Activated naive CD8-positive, alpha-beta T cell treated with anti-CD3 and anti-CD28 coated beads for 36 hours (primary cell): Measurements from ENCODE around the gene WNT9B. TPM values are rescaled to one million over a fixed set of nuclear protein-coding genes. Genes with fewer than 3 reads are reported as not detected.

Experiments
- DNase-seq: peaks from one replicate; pipeline ENCODE4 v3.0.0; 2021
- H3K27ac Mint-ChIP-seq: one replicate; pipeline ENCODE4 v1.8.0; 2022; ENCODE audit warnings: mild to moderate bottlenecking, moderate library complexity, mixed read lengths
- H3K27me3 Mint-ChIP-seq: one replicate; pipeline ENCODE4 v1.8.0; 2022; ENCODE audit warnings: mild to moderate bottlenecking, mixed read lengths
- H3K36me3 Mint-ChIP-seq: one replicate; pipeline ENCODE4 v1.8.0; 2021; ENCODE audit warnings: mild to moderate bottlenecking, mixed read lengths
- H3K4me1 Mint-ChIP-seq: one replicate; pipeline ENCODE4 v1.8.0; 2021; ENCODE audit warnings: mixed read lengths
- H3K4me3 Mint-ChIP-seq: one replicate; pipeline ENCODE4 v1.8.0; 2022; ENCODE audit warnings: mild to moderate bottlenecking, moderate library complexity, mixed read lengths
- H3K9me3 Mint-ChIP-seq: one replicate; pipeline ENCODE4 v1.8.0; 2022; ENCODE audit warnings: mixed read lengths
- total RNA-seq, 2 experiments: library from RNA; stranded (reverse); gene quantifications; one replicate each; pipeline ENCODE4 v1.2.3, GENCODE V29; 2021

Gene WNT9B
- total RNA-seq, 2 experiments from 2014 or later: not detected

DNA sequence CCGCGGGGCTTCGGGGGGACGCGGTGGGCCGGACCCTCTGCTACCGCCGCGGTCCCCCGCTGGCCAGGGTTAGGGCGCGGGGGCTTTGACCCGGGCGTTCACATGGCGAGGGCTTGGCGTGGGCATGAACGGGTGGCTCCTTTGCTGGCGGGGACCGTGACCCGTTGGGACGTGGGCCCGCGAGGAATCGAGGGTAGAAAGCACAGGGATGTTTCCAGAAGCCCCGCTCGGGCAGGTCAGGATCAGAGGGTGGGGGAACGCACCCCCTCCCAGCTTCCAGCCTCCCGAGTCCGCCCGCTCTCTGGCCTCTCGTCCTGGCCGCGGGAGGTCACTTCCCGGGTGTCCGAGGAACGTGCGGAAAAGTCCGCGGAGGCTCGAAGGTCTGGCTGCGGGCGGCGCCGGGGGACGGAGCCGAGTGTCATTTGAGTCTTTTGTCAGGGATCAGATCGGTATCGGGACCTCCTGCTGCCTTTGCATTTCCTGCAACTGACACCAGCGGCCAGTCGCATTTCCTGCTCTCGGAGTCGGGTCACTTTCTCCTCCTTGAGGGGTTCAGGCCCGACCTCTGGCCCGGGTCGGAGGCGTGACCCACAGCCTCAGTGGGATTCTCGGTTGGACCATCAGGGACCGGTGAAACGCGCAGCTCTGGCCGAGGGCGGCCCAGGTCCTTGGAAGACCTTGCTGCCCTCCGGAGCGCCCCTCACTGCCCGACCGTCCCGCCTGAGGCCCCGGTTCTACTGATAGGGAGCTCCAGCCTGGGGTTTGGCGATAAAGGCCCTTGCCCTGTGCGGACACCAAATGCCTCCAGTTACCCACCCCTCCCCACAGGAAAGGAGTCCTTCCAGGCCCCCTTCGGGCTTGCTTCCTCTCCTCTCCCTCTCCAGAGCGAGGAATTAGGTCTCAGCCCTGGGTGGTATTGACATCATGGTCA, 32.2 kb upstream of the WNT9B start:
- H3K27me3 Mint-ChIP-seq: peaks cover 89% of the 10 kb centered on the region
- no peak overlapping the region for H3K27ac Mint-ChIP-seq
- peaks cover 28% of the 10 kb centered on the region for H3K4me1 Mint-ChIP-seq
- DNase-seq: no peak
- no peaks in the 10 kb centered on the region for H3K9me3 Mint-ChIP-seq
- H3K36me3 Mint-ChIP-seq: no peaks in the 10 kb centered on the region
- H3K4me3 Mint-ChIP-seq: peak overlapping the region; percentile 61

DNA sequence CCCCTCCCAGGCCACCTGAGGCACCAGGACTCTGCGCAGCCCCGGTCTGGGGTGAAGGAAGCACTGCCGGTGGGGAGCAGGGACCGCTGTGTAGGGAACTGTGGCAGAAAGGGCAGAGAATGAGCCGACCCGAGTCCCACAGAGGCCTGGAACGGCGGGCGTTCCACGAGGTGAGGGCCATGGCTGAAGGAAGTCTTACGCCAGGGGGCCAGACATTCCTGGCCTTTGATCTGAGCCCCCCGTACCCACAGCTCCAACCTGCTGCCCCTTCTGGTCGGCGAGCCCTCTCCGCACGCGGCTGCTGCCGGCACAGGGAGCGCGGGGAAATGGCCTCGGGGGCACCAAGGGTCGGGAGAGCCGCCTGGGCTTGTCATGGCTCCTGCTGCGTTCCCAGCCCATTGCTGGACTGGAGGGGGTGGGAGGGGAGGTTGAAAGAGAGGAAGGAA, 31.5 kb upstream of the WNT9B start:
- no peak for DNase-seq
- Mint-ChIP-seq H3K4me1 (peaks cover 28% of the 10 kb centered on the region), H3K27ac (no peak overlapping the region), H3K4me3 (peak overlapping the region; percentile 61), H3K27me3 (peaks cover 83% of the 10 kb centered on the region), H3K9me3 (no peaks in the 10 kb centered on the region), H3K36me3 (no peaks in the 10 kb centered on the region)

DNA sequence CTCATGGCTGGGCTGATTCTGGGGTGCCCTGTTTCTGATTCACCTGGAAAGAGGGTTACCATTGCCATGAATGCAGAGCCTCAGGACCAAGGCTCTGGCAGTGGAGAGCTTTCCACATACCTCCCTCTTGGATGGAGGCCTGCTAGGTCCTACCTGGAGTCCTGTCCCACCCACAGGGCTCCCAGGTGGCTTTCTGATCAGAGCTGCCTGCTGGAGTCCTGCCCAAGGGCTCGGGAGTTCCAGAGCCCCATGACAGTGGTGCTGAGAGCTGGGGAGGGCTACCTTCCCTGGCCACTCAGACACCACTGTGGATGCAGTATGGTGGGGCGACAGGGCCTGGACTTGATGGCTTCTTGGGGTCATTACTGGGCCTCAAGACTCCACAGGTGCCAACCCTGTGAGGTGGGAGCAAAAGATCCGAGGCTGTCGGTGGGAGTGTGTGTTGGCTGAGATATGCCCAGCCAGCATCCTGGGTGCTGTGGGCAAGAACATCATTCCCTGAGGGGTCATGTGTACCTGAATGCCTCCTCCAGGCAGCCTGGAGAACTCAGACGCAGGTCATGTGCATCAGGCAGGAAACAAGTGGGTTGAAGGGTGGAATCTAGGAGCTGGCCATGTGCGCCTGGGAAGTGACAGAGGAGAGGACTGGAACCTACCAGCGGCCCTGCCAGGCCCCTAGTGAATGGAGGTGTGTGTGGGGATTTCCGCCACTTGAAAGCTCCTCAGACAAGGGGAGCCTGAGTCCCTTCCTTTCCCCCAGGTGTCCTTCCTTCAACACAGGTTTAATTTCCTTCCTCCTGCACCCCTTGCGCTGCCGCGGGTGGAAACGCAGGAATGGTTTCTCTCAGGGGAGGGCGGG, 30.6 kb upstream of the WNT9B start:
- Mint-ChIP-seq H3K27me3 (peaks cover 82% of the 10 kb centered on the region), H3K4me1 (peaks cover 28% of the 10 kb centered on the region), H3K27ac (no peak overlapping the region), H3K4me3 (no peak overlapping the region), H3K9me3 (no peaks in the 10 kb centered on the region), H3K36me3 (no peaks in the 10 kb centered on the region)
- DNase-seq: no peak

DNA sequence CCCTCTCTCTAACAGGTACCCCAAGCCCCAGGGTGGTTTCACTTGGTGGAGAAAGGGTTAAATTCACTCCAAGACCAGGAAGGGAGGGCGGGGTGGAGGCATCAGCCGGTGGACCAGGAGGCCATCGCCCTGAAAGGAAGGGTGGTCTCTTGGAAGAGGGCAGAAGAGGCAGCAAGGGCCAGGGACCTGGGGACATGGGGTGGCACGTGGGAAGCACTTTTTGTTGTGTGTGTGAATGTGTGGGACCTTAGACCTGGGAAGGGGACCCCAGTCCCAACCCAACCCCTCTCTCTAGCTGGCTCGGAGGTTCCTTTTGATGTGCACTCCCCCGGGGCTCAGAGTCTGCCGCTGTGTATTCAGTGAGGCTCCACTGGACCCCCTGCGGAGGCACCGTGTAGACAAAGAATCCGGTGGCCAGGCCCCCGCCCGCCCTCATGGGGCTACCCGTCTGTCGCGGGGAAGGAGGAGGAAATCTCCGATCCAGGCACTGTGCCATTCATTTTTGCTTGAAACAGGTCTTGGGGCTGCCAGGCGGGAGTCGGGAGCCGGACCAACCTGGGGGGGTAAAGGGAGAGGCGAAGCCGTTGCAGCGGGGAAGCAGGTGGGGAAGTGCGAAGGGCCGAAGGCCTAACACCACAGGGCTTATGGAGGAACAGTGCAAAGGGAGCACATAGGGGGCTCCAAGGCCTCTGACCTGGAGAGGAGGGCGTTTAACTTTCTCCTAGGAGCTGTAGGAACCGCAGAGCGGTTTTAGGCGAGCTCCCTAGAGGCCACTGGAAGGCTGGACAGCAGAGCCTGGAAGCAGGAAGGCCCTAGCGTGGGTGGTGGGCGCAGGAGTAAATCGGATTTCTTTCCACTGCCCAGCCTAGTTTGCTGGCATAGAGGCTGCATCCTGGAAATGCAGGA, 29.6 kb upstream of the WNT9B start:
- no peaks in the 10 kb centered on the region for H3K36me3 Mint-ChIP-seq

DNA sequence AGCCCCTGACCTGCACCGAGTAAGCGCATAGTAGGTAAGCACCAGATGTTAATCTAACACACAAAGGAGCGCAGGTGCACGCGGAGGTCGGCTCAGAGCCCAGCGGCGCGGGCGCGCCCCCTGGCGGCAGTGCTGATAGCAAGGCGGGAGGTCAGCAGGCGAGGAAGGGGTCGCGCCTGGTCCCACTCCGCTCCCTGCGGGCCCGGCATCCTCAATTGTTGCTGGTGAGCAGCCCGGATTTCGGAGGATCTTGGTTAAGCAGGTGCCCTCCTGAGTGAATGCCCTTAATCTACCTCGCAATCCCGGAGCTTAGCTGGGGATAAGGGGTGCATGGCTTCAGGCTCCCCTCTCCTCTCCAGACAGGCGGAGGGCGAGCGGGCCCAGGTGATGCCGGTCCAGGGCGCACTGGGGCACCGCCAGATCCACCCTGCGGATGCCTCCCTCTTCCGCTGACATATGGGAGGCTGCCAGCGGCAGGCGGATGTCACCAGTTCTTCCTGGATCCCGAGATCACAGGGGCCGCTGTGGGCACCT, 28.9 kb upstream of the WNT9B start:
- Mint-ChIP-seq H3K36me3 (no peaks in the 10 kb centered on the region), H3K4me3 (no peak overlapping the region), H3K9me3 (no peaks in the 10 kb centered on the region), H3K4me1 (peaks cover 25% of the 10 kb centered on the region), H3K27ac (no peak overlapping the region), H3K27me3 (peaks cover 66% of the 10 kb centered on the region)
- DNase-seq: peak; percentile 56

More for the DNA sequence above, 29.6 kb upstream of the WNT9B start:
- no peak overlapping the region for H3K4me3 Mint-ChIP-seq
- H3K9me3 Mint-ChIP-seq: no peaks in the 10 kb centered on the region
- no peak overlapping the region for H3K27ac Mint-ChIP-seq
- H3K27me3 Mint-ChIP-seq: peaks cover 73% of the 10 kb centered on the region
- H3K4me1 Mint-ChIP-seq: peaks cover 28% of the 10 kb centered on the region
- no peak for DNase-seq

DNA sequence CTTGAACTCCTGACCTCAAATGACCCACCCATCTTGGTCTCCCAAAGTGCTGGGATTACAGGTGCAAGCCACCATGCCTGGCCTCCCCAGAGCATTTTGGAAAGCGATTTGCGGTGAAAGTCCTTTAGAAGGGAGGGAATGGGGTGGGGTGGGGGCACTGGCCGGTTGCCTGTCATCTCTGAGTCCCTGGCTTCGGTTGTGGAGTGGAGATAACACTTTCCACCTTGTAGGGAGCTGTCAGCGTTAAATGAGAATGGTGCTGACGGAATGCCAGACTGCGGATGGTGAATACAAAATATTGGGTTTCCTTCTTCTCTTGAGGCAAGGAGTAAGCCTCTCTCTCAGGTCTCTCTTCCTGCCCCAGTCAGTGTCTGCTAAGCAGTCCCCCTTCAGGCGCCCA, 27.7 kb upstream of the WNT9B start:
- H3K4me1 Mint-ChIP-seq: peaks cover 18% of the 10 kb centered on the region
- peaks cover 57% of the 10 kb centered on the region for H3K27me3 Mint-ChIP-seq
- H3K4me3 Mint-ChIP-seq: no peak overlapping the region
- DNase-seq: no peak
- H3K9me3 Mint-ChIP-seq: no peaks in the 10 kb centered on the region
- no peaks in the 10 kb centered on the region for H3K36me3 Mint-ChIP-seq
- no peak overlapping the region for H3K27ac Mint-ChIP-seq

DNA sequence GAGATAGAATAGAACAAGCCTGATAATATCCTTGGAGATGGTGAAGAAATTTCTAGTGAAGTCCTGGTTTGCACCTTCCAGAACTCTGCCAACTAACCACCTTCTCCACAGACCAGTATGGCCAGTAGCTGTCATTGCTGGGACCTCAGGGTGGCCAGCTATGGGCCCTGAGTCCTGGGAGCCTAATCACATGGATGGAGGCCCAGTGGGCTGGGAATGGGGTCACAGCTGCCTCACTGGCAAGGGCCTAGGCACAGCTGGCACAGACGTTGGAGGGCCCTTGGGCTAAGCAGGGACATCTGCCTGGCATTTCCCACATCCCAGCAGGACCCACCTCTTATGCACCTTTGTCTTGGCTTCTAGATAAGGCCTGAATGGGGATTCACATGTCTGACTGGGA, 25.3 kb upstream of the WNT9B start:
- DNase-seq: no peak
- Mint-ChIP-seq H3K36me3 (no peaks in the 10 kb centered on the region), H3K9me3 (no peaks in the 10 kb centered on the region), H3K27ac (no peak overlapping the region), H3K4me3 (no peak overlapping the region), H3K27me3 (peaks cover 43% of the 10 kb centered on the region), H3K4me1 (peaks cover 6% of the 10 kb centered on the region)

DNA sequence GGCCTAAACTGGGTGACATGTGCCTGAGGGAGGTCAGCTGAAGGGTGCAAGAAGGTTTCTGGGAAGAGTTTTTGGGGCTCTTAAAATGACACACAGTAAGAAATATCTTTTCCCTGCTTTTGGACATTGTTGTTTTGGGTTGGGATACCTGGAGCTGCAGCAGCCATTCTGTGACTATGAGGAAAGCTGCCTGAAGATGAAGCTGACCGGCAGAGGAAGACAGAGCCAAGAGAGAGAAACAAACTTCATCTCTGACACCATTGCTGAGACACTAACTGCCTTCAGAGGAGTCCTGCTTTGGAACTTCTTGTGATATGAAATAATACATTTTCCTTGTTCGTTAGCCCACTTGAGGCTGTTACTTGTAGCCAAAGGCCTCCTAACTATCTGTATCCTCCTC, 24.1 kb upstream of the WNT9B start:
- no peak overlapping the region for H3K27ac Mint-ChIP-seq

DNA sequence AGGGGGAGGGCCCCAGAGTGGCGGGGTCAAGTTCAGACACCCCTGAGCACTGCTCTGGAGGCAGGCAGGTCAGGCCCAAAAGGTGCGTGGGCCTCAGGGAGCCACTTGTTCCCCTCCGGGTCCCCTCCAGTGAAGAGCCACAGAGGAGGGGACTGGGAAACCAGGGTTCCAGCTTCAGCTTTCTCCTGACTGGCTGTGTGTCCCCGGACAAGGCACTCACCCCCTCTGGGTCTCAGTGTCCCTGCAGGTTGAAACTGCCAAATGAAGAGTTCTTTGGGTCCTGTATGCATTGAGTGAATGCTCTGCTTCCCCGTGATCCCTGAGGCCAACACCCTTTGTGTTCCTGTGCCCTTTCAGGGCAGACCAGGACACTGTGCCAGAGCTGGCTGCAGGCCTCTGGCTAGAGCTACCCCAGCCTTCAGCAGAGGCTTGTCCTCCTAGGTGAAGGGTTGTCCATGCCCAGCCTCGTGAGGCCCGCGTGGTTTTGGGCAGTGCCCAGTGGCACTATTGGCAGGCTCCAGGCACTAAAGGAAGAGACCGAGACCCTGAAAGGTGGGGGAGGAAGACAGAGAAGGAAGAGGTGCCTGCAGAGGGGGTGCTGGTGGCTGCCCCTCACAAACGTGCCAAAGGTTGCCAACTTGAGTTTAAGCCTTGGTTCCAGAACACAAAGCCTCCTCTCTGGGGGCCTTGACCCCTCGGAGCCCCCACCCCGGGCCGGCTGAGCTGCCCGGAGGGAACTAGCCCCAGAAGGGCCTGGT, 19.6 kb upstream of the WNT9B start:
- Mint-ChIP-seq H3K4me1 (peaks cover 5% of the 10 kb centered on the region), H3K4me3 (no peak overlapping the region), H3K36me3 (no peaks in the 10 kb centered on the region), H3K27ac (no peak overlapping the region), H3K9me3 (no peaks in the 10 kb centered on the region), H3K27me3 (peaks cover 24% of the 10 kb centered on the region)
- no peak for DNase-seq

More for the DNA sequence above, 24.1 kb upstream of the WNT9B start:
- no peak for DNase-seq
- Mint-ChIP-seq H3K4me1 (no peaks in the 10 kb centered on the region), H3K4me3 (no peak overlapping the region), H3K27me3 (peaks cover 31% of the 10 kb centered on the region), H3K9me3 (no peaks in the 10 kb centered on the region), H3K36me3 (no peaks in the 10 kb centered on the region)

DNA sequence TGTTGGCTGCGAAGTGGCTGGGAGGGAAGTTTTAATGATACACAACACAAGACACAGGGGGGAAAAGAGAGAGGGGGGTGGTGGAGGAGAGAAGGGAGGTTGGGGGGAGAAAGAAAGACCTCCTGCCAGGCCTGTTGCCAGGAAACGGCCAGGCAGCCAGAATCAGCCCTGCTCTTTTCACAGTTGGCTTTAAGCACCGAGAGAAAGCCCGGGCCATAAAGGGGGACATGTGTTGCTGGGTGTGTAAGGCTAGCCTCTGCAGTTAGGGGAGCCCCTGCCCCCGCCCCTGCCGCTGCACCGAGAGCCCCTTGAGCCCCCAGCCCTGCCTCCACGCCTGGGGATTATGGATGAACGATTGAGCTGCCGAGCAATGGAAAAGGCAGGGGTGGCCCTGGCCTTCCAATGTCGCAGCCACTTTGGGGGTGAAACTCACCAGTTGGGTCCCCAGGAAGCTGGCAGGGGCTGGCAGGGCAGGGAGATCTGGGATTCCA, 19.0 kb upstream of the WNT9B start:
- no peak overlapping the region for H3K4me3 Mint-ChIP-seq
- H3K4me1 Mint-ChIP-seq: peaks cover 5% of the 10 kb centered on the region
- no peaks in the 10 kb centered on the region for H3K9me3 Mint-ChIP-seq
- no peak for DNase-seq
- no peak overlapping the region for H3K27ac Mint-ChIP-seq
- peaks cover 24% of the 10 kb centered on the region for H3K27me3 Mint-ChIP-seq
- H3K36me3 Mint-ChIP-seq: no peaks in the 10 kb centered on the region

DNA sequence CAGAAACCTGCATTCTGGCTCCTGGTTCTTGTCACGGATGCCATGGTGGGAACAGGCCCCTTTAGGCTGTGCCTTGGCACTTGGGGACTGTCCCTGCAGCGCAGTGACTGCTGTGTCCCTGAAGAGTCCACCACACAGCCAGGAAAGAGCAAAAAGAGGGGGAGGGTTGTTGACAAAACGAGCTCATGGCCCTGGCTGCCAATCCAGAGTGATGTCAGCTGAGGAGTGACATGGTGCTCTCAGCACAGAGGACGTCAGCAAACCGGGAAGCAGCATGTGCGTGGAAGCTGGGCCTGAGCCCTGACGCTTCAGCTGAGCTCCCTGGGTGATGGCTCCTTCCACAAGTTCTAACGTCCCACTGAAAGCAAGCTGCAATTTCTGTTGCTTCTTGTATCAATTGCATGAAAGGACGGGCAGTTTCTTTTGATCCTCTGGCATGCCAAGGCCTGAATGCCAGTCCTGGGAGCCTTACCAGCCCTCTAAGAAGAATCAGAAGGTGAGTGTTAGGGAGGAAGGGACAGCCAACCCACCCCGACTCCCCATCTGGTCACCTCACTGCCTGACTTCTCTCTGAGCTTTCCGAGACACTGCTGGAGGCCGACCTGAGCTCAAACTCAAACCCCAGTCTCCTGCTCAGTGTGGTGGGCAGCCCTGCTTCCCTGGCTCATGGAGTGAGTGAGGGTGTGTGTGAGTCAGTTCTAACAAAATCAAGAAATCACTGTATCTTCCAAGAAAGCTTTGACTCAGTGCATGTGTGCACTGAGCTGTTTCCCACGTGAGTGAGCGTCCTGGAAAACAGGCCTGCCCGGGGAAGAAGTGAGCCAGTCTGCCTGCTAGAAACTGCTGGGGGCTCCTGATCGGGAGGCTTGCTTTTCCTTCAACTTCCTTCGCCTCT, 18.2 kb upstream of the WNT9B start:
- H3K27ac Mint-ChIP-seq: no peak overlapping the region
- no peak for DNase-seq
- H3K9me3 Mint-ChIP-seq: no peaks in the 10 kb centered on the region
- H3K4me1 Mint-ChIP-seq: peaks cover 5% of the 10 kb centered on the region
- no peaks in the 10 kb centered on the region for H3K36me3 Mint-ChIP-seq
- H3K27me3 Mint-ChIP-seq: peaks cover 21% of the 10 kb centered on the region
- no peak overlapping the region for H3K4me3 Mint-ChIP-seq

DNA sequence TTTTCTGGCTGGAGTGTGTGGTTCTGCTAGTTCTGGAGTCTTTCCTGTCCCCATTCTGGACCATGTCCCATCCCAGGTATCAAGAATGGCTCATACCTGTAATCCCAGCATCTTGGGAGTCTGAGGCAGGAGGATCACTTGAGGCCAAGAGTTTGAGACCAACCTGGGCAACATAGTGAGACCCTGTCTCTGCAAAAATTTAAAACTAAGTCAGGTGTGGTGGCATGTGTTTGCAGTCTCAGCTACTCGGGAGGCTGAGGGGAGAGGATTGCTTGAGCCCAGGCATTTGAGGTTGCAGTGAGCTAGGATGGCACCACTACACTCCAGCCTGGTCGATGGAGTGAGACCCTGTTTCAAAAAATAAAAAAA, 17.6 kb upstream of the WNT9B start:
- DNase-seq: no peak
- Mint-ChIP-seq H3K9me3 (no peaks in the 10 kb centered on the region), H3K36me3 (no peaks in the 10 kb centered on the region), H3K4me1 (peaks cover 5% of the 10 kb centered on the region), H3K27ac (no peak overlapping the region), H3K4me3 (no peak overlapping the region), H3K27me3 (peaks cover 21% of the 10 kb centered on the region)

DNA sequence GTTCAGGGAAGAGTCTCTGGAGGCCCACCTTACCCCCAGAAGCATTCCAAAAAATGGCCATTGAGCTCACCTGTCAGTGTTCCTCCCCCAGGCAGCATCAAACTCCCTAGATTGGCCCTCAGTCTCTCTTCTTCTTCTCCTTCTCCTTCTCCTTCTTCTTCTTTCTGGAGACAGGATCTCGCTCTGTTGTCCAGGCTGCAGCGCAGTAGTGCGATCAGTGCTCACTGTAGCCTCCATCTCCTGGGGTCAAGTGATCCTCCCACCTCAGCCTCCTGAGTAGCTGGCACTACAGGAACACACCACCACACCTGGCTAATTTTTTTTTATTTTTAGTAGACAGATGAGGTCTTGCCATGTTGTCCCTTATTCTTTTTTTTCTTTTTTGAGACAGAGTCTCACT, 16.5 kb upstream of the WNT9B start:
- Mint-ChIP-seq H3K9me3 (peaks cover 3% of the 10 kb centered on the region), H3K36me3 (no peaks in the 10 kb centered on the region), H3K4me3 (no peak overlapping the region), H3K27ac (no peak overlapping the region), H3K27me3 (peaks cover 22% of the 10 kb centered on the region), H3K4me1 (peaks cover 5% of the 10 kb centered on the region)
- DNase-seq: no peak
